Measurements from ENCODE around the gene TLL1.

- TF ChIP-seq CTCF (IDR thresholded peaks at IDR 0.05): no peak
- no peak for TF ChIP-seq POLR2A (IDR thresholded peaks at IDR 0.05)
- no peak for TF ChIP-seq EP300 (IDR thresholded peaks at IDR 0.05)
These were observed 166.8 kb downstream of the TLL1 start for GRCh38 chr4:166039822-166040221.
